ENCODE results near the gene SGMS1. TPM values are rescaled to one million over a fixed set of nuclear protein-coding genes. Genes with fewer than 3 reads are reported as not detected.

The SGMS1 gene
- 29.1 and 39.2 TPM in 2 replicates for total RNA-seq

GRCh38 chr10:50623663-50624412 is at the start of gene SGMS1:
Gene SGMS1 (minus strand): TSS chr10:50623956. CDS start chr10:50344114, 279,842 bp downstream.

Other genes with a start within 250 kb of the SGMS1 start
- gene ASAH2B, start 116.0 kb upstream of the SGMS1 start, total RNA-seq = 1.4 and 1.6 TPM in 2 replicates

Measured in endothelial cell of coronary artery (primary cell).